Tibial nerve (tissue), 4 donors: ENCODE data around the gene OGDH. TPM values are rescaled to one million over a fixed set of nuclear protein-coding genes. Genes with fewer than 3 reads are reported as not detected.

Experiments
- DNase-seq, 2 donors: peaks; one replicate each; pipeline ENCODE4 v3.0.0-alpha.2; 2019; ENCODE audit warnings: low spot score in 2 of 2
- H3K27ac ChIP-seq, 4 donors: fragments of 200-600 bp; sonication (generic) in 3 of 4; one replicate each; pipeline ENCODE4 v1.5.1; 2017 to 2019; ENCODE audit warnings: mild to moderate bottlenecking in 1 of 4
- H3K27me3 ChIP-seq, 2 donors: fragments of 200-600 bp; sonication (generic) in 1 of 2; one replicate each; pipeline versions ENCODE4 v1.5.1 to v1.6.0; 2017 to 2019
- H3K36me3 ChIP-seq, 3 donors: fragments of 200-600 bp; sonication (generic); one replicate each; pipeline ENCODE4 v1.5.1; 2018 to 2019
- H3K4me1 ChIP-seq, 4 donors: fragments of 200-600 bp; sonication (generic) in 3 of 4; one replicate each; pipeline ENCODE4 v1.5.1; 2017 to 2019
- H3K4me3 ChIP-seq, 4 donors: fragments of 200-600 bp; sonication (generic) in 3 of 4; one replicate each; pipeline ENCODE4 v1.5.1; 2017 to 2019; ENCODE audit warnings: mild to moderate bottlenecking in 1 of 4, moderate library complexity in 1 of 4
- H3K9me3 ChIP-seq, 4 donors: fragments of 200-600 bp; sonication (generic) in 3 of 4; one replicate each; pipeline ENCODE4 v1.5.1; 2017 to 2019
- EP300 ChIP-seq, 2 donors: sonication (generic); formaldehyde crosslinking; IDR thresholded peaks; one replicate each; pipeline ENCODE4 v1.6.1; 2017; ENCODE audit warnings: antibody characterized with exemption in 2 of 2, mild to moderate bottlenecking in 1 of 2
- POLR2A ChIP-seq, 2 donors: fragments of 450-650 bp; IDR thresholded peaks; one replicate each; pipeline ENCODE4 v1.6.1; 2017; ENCODE audit warnings: antibody characterized with exemption in 2 of 2, mild to moderate bottlenecking in 2 of 2, moderate library complexity in 2 of 2
- WGBS, 2 donors: methylation state at CpG; one replicate each; pipeline ENCODE4 v1.1.5; 2018; 5-methylcytosine and 5-hydroxymethylcytosine counted together
- total RNA-seq, 4 donors: library from RNA; depleted of rRNA; stranded (reverse); fragments of >200 nt; gene quantifications; one replicate each; pipeline ENCODE4 v1.1.0, GENCODE V29; 2016
- TF ChIP-seq, protein P1 (sequence below), 5 experiments: fragments of 200-600 bp in 3 of 5; fragments of 450-650 bp in 2 of 5; sonication (generic) in 3 of 5; IDR thresholded peaks; one replicate each; pipeline ENCODE4 v1.5.1; 2016 to 2019; ENCODE audit warnings: antibody characterized with exemption in 5 of 5, mild to moderate bottlenecking in 3 of 5, moderate library complexity in 2 of 5

Gene OGDH
- total RNA-seq, 4 donors from 2014 or later, result 66.8 to 76.5 (median 70.1) TPM

GRCh38 chr7:44647981-44648714, 41.7 kb downstream of the OGDH start:
- no peaks in the 10 kb centered on the region for H3K27me3 ChIP-seq
- WGBS, 2 donors, result 74 to 84% methylated on average over 3 to 4 of the region's 4 CpGs
- no peak for TF ChIP-seq EP300 (IDR thresholded peaks at IDR 0.05)
- TF ChIP-seq, protein P1, sequence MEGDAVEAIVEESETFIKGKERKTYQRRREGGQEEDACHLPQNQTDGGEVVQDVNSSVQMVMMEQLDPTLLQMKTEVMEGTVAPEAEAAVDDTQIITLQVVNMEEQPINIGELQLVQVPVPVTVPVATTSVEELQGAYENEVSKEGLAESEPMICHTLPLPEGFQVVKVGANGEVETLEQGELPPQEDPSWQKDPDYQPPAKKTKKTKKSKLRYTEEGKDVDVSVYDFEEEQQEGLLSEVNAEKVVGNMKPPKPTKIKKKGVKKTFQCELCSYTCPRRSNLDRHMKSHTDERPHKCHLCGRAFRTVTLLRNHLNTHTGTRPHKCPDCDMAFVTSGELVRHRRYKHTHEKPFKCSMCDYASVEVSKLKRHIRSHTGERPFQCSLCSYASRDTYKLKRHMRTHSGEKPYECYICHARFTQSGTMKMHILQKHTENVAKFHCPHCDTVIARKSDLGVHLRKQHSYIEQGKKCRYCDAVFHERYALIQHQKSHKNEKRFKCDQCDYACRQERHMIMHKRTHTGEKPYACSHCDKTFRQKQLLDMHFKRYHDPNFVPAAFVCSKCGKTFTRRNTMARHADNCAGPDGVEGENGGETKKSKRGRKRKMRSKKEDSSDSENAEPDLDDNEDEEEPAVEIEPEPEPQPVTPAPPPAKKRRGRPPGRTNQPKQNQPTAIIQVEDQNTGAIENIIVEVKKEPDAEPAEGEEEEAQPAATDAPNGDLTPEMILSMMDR (IDR thresholded peaks at IDR 0.05), result no peak
- no peak for TF ChIP-seq POLR2A (IDR thresholded peaks at IDR 0.05)
- no peak overlapping the region for H3K27ac ChIP-seq
- no peak overlapping the region for H3K4me3 ChIP-seq
- peaks cover 0 to 56% (median 13%) of the 10 kb centered on the region in 3 donors for H3K36me3 ChIP-seq
- peaks cover 0 to 3% (median 0%) of the 10 kb centered on the region in 4 donors for H3K4me1 ChIP-seq
- DNase-seq, result no peak
- H3K9me3 ChIP-seq, result no peaks in the 10 kb centered on the region

- Histone ChIP-seq H3K36me3 (peaks cover 0 to 74% (median 15%) of the 10 kb centered on the region in 3 donors), H3K9me3 (no peaks in the 10 kb centered on the region), H3K4me1 (peaks cover 0 to 3% (median 0%) of the 10 kb centered on the region in 4 donors), H3K27me3 (no peaks in the 10 kb centered on the region), H3K27ac (peak overlapping the region in 1 of 4 donors; percentile 20), H3K4me3 (no peak overlapping the region)
- 83 to 97% methylated on average over 4 of the region's 4 CpGs for whole genome bisulfite sequencing, 2 donors
- DNase-seq, result no peak
- TF ChIP-seq, protein P1 (IDR thresholded peaks at IDR 0.05), result no peak
- TF ChIP-seq EP300 (IDR thresholded peaks at IDR 0.05), result no peak
- TF ChIP-seq POLR2A (IDR thresholded peaks at IDR 0.05), result no peak
Observed at GRCh38 chr7:44650242-44650641, 43.8 kb downstream of the OGDH start.

- no peaks in the 10 kb centered on the region for H3K27me3 ChIP-seq
- DNase-seq, result no peak
- H3K27ac ChIP-seq, result peak overlapping the region in 1 of 4 donors; percentile 20
- H3K36me3 ChIP-seq, result peaks cover 0 to 74% (median 15%) of the 10 kb centered on the region in 3 donors
- H3K4me3 ChIP-seq, result no peak overlapping the region
- peaks cover 0 to 3% (median 0%) of the 10 kb centered on the region in 4 donors for H3K4me1 ChIP-seq
- H3K9me3 ChIP-seq, result no peaks in the 10 kb centered on the region
- TF ChIP-seq POLR2A (IDR thresholded peaks at IDR 0.05) (no peak), EP300 (IDR thresholded peaks at IDR 0.05) (no peak)
- TF ChIP-seq, protein P1 (IDR thresholded peaks at IDR 0.05), result no peak
- 45 to 54% methylated on average over 5 of the region's 5 CpGs for WGBS, 2 donors
Observed at GRCh38 chr7:44650772-44651171, 44.3 kb downstream of the OGDH start.

DNA sequence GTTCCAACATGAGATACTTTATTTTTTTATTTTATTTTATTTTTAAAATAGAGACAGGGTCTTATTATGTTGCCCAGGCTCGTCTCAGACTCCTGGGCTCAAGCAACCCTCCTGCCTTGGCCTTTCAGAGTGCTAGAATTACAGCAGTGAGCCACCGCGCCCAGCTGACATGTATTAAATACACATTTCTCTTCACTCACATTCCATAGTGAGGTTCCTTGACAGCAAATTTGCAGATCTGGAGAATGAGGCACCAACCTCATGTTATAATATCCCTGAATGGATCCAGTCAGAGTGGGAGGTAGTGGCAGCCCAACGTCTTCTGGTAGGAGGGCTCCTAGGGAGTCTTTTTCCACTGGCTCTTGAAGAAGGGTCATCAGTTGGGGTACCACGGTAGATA, 46.1 kb downstream of the OGDH start:
- H3K27me3 ChIP-seq, result no peaks in the 10 kb centered on the region
- 89 to 95% methylated on average over 5 of the region's 5 CpGs for WGBS, 2 donors
- no peak for TF ChIP-seq EP300 (IDR thresholded peaks at IDR 0.05)
- TF ChIP-seq, protein P1 (IDR thresholded peaks at IDR 0.05), result no peak
- TF ChIP-seq POLR2A (IDR thresholded peaks at IDR 0.05), result no peak
- H3K36me3 ChIP-seq, result peaks cover 0 to 83% (median 15%) of the 10 kb centered on the region in 3 donors
- H3K9me3 ChIP-seq, result no peaks in the 10 kb centered on the region
- H3K27ac ChIP-seq, result no peak overlapping the region
- H3K4me3 ChIP-seq, result no peak overlapping the region
- DNase-seq, result no peak
- no peaks in the 10 kb centered on the region for H3K4me1 ChIP-seq

DNA sequence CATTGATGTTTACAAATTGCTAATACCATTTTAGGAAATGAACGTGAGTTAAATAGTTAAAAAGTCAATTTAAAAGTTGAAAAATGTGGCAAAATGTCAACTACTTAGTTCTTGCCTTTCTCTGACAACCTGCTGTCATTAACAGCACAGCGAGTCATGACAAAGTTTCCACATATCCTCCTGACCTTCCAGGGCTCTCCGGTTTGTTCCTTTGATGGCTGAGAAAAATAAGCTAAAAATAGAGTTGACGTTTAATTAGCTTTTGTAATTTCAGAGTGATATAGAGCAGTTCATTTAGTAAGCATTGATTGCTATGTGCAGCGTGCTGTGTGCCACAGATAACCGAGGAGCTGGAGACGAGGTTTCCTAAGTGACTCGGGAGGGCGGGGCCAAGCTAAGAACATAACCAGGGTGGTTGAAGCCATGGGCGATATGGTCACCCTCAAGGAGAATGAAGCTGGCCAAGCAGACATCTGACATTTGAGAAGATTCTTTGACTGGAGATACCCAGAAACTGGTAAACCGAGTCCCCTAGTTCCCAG, 47.9 kb downstream of the OGDH start:
- H3K9me3 ChIP-seq, result peaks cover 0 to 10% (median 1%) of the 10 kb centered on the region in 4 donors
- peaks cover 0 to 81% (median 15%) of the 10 kb centered on the region in 3 donors for H3K36me3 ChIP-seq
- DNase-seq, result no peak
- H3K27ac ChIP-seq, result no peak overlapping the region
- H3K27me3 ChIP-seq, result no peaks in the 10 kb centered on the region
- no peak for TF ChIP-seq POLR2A (IDR thresholded peaks at IDR 0.05)
- no peak for TF ChIP-seq EP300 (IDR thresholded peaks at IDR 0.05)
- H3K4me3 ChIP-seq, result no peak overlapping the region
- 86 to 87% methylated on average over 11 of the region's 11 CpGs for WGBS, 2 donors
- H3K4me1 ChIP-seq, result no peaks in the 10 kb centered on the region
